NT2/D1 (cell line): ENCODE results near the gene METTL13.
"Not testable (repeated sequence)": the region's sequence is repeated elsewhere in the genome, so short reads cannot be mapped to it uniquely, and the experiment has no call there.

Experiments used
- DNase-seq: peaks from one replicate; pipeline ENCODE4 v3.0.0-alpha.2; 2011; ENCODE audit warnings: low read depth, low spot score
- H3K27me3 ChIP-seq: 2 replicates; pipeline ENCODE4 v1.6.0; 2011; ENCODE audit warnings: mild to moderate bottlenecking; ENCODE audit not compliant: insufficient read length, insufficient read depth
- H3K36me3 ChIP-seq: 2 replicates; pipeline ENCODE4 v1.6.1; 2011; ENCODE audit warnings: mild to moderate bottlenecking, low read length, mixed read lengths; ENCODE audit not compliant: insufficient read depth, insufficient read length
- H3K4me1 ChIP-seq: 2 replicates; pipeline ENCODE4 v1.5.1; 2011; ENCODE audit not compliant: insufficient read depth, insufficient read length
- H3K4me3 ChIP-seq: 2 replicates; pipeline ENCODE4 v1.5.1; 2011; ENCODE audit warnings: low read depth; ENCODE audit not compliant: insufficient read length
- H3K9ac ChIP-seq: 2 replicates; pipeline ENCODE4 v1.6.0; 2011; ENCODE audit warnings: low read depth; ENCODE audit not compliant: insufficient read length
- H3K9me3 ChIP-seq: 2 replicates; pipeline ENCODE4 v1.5.1; 2011; ENCODE audit warnings: mild to moderate bottlenecking, low read length; ENCODE audit not compliant: insufficient read depth
- SUZ12 ChIP-seq: IDR thresholded peaks from 2 replicates; pipeline ENCODE4 v1.6.1; 2011; ENCODE audit not compliant: insufficient read length, insufficient read depth; ENCODE audit errors: extremely low read depth
- YY1 ChIP-seq: IDR thresholded peaks from 2 replicates; pipeline ENCODE4 v1.6.1; 2011; ENCODE audit not compliant: insufficient read length, insufficient read depth
- ZNF274 ChIP-seq: IDR thresholded peaks from 2 replicates; pipeline ENCODE4 v1.6.1; 2011; ENCODE audit warnings: mild to moderate bottlenecking, low read depth, low read length

The METTL13 gene

GRCh38 chr1:171796592-171796991 is 15.1 kb downstream of the METTL13 start:
- TF ChIP-seq SUZ12 (no peak), ZNF274 (no peak), YY1 (no peak)
- no peaks in the 10 kb centered on the region for H3K27me3 ChIP-seq
- no peaks in the 10 kb centered on the region for H3K9me3 ChIP-seq
- no peak overlapping the region for H3K4me3 ChIP-seq
- H3K36me3 ChIP-seq, result peaks cover 84% of the 10 kb centered on the region
- no peak for DNase-seq
- H3K9ac ChIP-seq, result no peak overlapping the region
- peaks cover 3% of the 10 kb centered on the region for H3K4me1 ChIP-seq

- Histone ChIP-seq H3K36me3 (peaks cover 67% of the 10 kb centered on the region), H3K27me3 (no peaks in the 10 kb centered on the region), H3K4me3 (no peak overlapping the region), H3K9me3 (no peaks in the 10 kb centered on the region), H3K4me1 (peaks cover 5% of the 10 kb centered on the region), H3K9ac (no peak overlapping the region)
- DNase-seq, result no peak
- no peak for TF ChIP-seq ZNF274
- TF ChIP-seq SUZ12, result no peak
- TF ChIP-seq YY1, result no peak
Measured at GRCh38 chr1:171798311-171798710, 16.9 kb downstream of the METTL13 start.

GRCh38 chr1:171798765-171799164 is 17.3 kb downstream of the METTL13 start:
- TF ChIP-seq ZNF274 (no peak), SUZ12 (no peak), YY1 (no peak)
- peaks cover 66% of the 10 kb centered on the region for H3K36me3 ChIP-seq

GRCh38 chr1:171799166-171799565 is 17.7 kb downstream of the METTL13 start:
- no peaks in the 10 kb centered on the region for H3K9me3 ChIP-seq
- TF ChIP-seq SUZ12 (no peak), ZNF274 (no peak), YY1 (no peak)
- no peak overlapping the region for H3K9ac ChIP-seq
- no peaks in the 10 kb centered on the region for H3K27me3 ChIP-seq
- no peak overlapping the region for H3K4me3 ChIP-seq
- H3K36me3 ChIP-seq, result peaks cover 62% of the 10 kb centered on the region
- H3K4me1 ChIP-seq, result peaks cover 5% of the 10 kb centered on the region
- DNase-seq, result no peak

More at GRCh38 chr1:171798765-171799164, 17.3 kb downstream of the METTL13 start:
- no peaks in the 10 kb centered on the region for H3K27me3 ChIP-seq
- H3K9ac ChIP-seq, result no peak overlapping the region
- H3K9me3 ChIP-seq, result no peaks in the 10 kb centered on the region
- no peak for DNase-seq
- H3K4me3 ChIP-seq, result no peak overlapping the region
- H3K4me1 ChIP-seq, result peaks cover 5% of the 10 kb centered on the region

GRCh38 chr1:171799698-171800097 is 18.2 kb downstream of the METTL13 start:
- not testable (repeated sequence) for H3K4me1 ChIP-seq, H3K9me3 ChIP-seq, H3K9ac ChIP-seq, DNase-seq, H3K4me3 ChIP-seq, H3K27me3 ChIP-seq
- H3K36me3 ChIP-seq, result peaks cover 56% of the 10 kb centered on the region

- no peak for DNase-seq
- Histone ChIP-seq H3K9me3 (no peaks in the 10 kb centered on the region), H3K4me1 (peaks cover 5% of the 10 kb centered on the region), H3K27me3 (no peaks in the 10 kb centered on the region), H3K9ac (no peak overlapping the region), H3K36me3 (peaks cover 50% of the 10 kb centered on the region), H3K4me3 (no peak overlapping the region)
- TF ChIP-seq SUZ12 (no peak), YY1 (no peak), ZNF274 (no peak)
Measured at GRCh38 chr1:171800342-171800741, 18.9 kb downstream of the METTL13 start.

GRCh38 chr1:171800851-171801250 is 19.4 kb downstream of the METTL13 start:
- peaks cover 45% of the 10 kb centered on the region for H3K36me3 ChIP-seq

GRCh38 chr1:171801487-171801891 is 20.0 kb downstream of the METTL13 start:
- no peaks in the 10 kb centered on the region for H3K27me3 ChIP-seq
- no peaks in the 10 kb centered on the region for H3K9me3 ChIP-seq
- peaks cover 38% of the 10 kb centered on the region for H3K36me3 ChIP-seq
- TF ChIP-seq YY1 (no peak), ZNF274 (no peak), SUZ12 (no peak)
- DNase-seq, result peak; percentile 81
- no peak overlapping the region for H3K9ac ChIP-seq
- H3K4me3 ChIP-seq, result no peak overlapping the region
- H3K4me1 ChIP-seq, result peaks cover 5% of the 10 kb centered on the region

More at GRCh38 chr1:171800851-171801250, 19.4 kb downstream of the METTL13 start:
- TF ChIP-seq YY1, result no peak
- no peak for DNase-seq
- H3K9me3 ChIP-seq, result no peaks in the 10 kb centered on the region
- H3K4me1 ChIP-seq, result peaks cover 5% of the 10 kb centered on the region
- H3K27me3 ChIP-seq, result no peaks in the 10 kb centered on the region
- H3K4me3 ChIP-seq, result no peak overlapping the region
- no peak overlapping the region for H3K9ac ChIP-seq
